ENCODE results near the gene C5AR1.

DNA sequence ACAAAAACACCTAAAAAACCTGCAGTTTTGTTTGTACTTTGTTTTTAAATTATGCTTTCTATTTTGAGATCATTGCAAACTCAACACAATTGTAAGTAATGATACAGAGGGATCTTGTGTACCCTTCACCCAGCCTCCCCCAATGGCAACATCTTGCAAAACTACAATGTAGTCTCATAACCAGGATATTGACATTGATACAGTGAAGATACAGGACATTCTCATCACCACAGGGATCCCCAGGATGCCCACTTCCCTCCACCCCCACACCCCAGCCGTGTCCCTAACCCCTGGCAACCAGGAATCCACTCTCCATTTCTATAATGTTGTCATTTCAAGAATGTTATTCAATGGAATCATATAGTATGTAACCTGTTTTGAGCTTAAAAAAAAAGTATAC is 12.0 kb downstream of the C5AR1 start:
- TF ChIP-seq, protein P1, sequence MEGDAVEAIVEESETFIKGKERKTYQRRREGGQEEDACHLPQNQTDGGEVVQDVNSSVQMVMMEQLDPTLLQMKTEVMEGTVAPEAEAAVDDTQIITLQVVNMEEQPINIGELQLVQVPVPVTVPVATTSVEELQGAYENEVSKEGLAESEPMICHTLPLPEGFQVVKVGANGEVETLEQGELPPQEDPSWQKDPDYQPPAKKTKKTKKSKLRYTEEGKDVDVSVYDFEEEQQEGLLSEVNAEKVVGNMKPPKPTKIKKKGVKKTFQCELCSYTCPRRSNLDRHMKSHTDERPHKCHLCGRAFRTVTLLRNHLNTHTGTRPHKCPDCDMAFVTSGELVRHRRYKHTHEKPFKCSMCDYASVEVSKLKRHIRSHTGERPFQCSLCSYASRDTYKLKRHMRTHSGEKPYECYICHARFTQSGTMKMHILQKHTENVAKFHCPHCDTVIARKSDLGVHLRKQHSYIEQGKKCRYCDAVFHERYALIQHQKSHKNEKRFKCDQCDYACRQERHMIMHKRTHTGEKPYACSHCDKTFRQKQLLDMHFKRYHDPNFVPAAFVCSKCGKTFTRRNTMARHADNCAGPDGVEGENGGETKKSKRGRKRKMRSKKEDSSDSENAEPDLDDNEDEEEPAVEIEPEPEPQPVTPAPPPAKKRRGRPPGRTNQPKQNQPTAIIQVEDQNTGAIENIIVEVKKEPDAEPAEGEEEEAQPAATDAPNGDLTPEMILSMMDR (conservative IDR thresholded peaks at IDR 0.05; ENCODE audit: low read length) = no peak
- no peak for TF ChIP-seq EZH2phosphoT487 (IDR thresholded peaks at IDR 0.05; ENCODE audit: borderline replicate concordance)

Measured in Loucy (cell line).